Activated CD4-positive, CD25-positive, alpha-beta regulatory T cell treated with anti-CD3 and anti-CD28 coated beads, Interleukin-2, amount 50 U/mL, for 16 hours (primary cell): Measurements from ENCODE around the gene FSD1L.
"Not testable (repeated sequence)": the region's sequence is repeated elsewhere in the genome, so short reads cannot be mapped to it uniquely, and the experiment has no call there.

Source experiments
- DNase-seq: peaks from one replicate; pipeline ENCODE4 v3.0.0-alpha.2; 2020; ENCODE audit warnings: low read depth, low spot score

The FSD1L gene

GRCh38 chr9:105557804-105558610, 110.2 kb downstream of the FSD1L start, which contains the start of gene FKTN:
Gene FKTN, plus strand, starts transcription at chr9:105558131. Its CDS starts 16,902 bp downstream, at chr9:105575033.
- DNase-seq = peak; percentile 59

GRCh38 chr9:105572455-105572854, 124.6 kb downstream of the FSD1L start:
- DNase-seq = no peak

- DNase-seq = not testable (repeated sequence)
Measured at GRCh38 chr9:105579952-105580351, 132.1 kb downstream of the FSD1L start.

- not testable (repeated sequence) for DNase-seq
Measured at GRCh38 chr9:105581550-105581949, 133.7 kb downstream of the FSD1L start.

GRCh38 chr9:105593145-105593544, 145.3 kb downstream of the FSD1L start:
- DNase-seq = no peak
